Glutamatergic neuron (in vitro differentiated cells): ENCODE data around the gene SEPTIN5. TPM values are rescaled to one million over a fixed set of nuclear protein-coding genes. Genes with fewer than 3 reads are reported as not detected.

ENCODE experiments used
- DNase-seq: peaks from one replicate; pipeline ENCODE4 v3.0.0; 2022
- H3K27ac Mint-ChIP-seq: one replicate; pipeline ENCODE4 v1.8.0; 2020; ENCODE audit warnings: mild to moderate bottlenecking, mixed read lengths, inconsistent platforms; ENCODE audit not compliant: unreplicated experiment
- H3K27me3 Mint-ChIP-seq: one replicate; pipeline ENCODE4 v1.8.0; 2020; ENCODE audit warnings: mild to moderate bottlenecking, moderate library complexity, mixed read lengths, inconsistent platforms; ENCODE audit not compliant: unreplicated experiment
- H3K36me3 Mint-ChIP-seq: one replicate; pipeline ENCODE4 v1.8.0; 2020; ENCODE audit warnings: mild to moderate bottlenecking, mixed read lengths, inconsistent platforms; ENCODE audit not compliant: unreplicated experiment
- H3K4me1 Mint-ChIP-seq: one replicate; pipeline ENCODE4 v1.8.0; 2020; ENCODE audit warnings: mild to moderate bottlenecking, low read depth, mixed read lengths, inconsistent platforms; ENCODE audit not compliant: unreplicated experiment
- H3K4me3 Mint-ChIP-seq: one replicate; pipeline ENCODE4 v1.8.0; 2020; ENCODE audit warnings: mild to moderate bottlenecking, mixed read lengths, inconsistent platforms; ENCODE audit not compliant: unreplicated experiment
- H3K9me3 Mint-ChIP-seq: one replicate; pipeline ENCODE4 v1.8.0; 2020; ENCODE audit warnings: mild to moderate bottlenecking, moderate library complexity, mixed read lengths, inconsistent platforms; ENCODE audit not compliant: unreplicated experiment
- CTCF ChIP-seq: fragments of 200-600 bp; sonication (generic); IDR thresholded peaks from one replicate; pipeline ENCODE4 v1.5.0; 2021; ENCODE audit not compliant: partially characterized antibody, unreplicated experiment
- total RNA-seq: library from RNA; stranded (reverse); fragmentation: NEBNext Ultra II Directional; extraction: Animal tissue kit (Norgen Biotek cat#: 25700); gene quantifications from one replicate; pipeline ENCODE4 v1.2.1, GENCODE V29; 2021; ENCODE audit not compliant: unreplicated experiment

Gene SEPTIN5
- total RNA-seq, 1 donor from 2014 or later: 96.0 TPM

DNA sequence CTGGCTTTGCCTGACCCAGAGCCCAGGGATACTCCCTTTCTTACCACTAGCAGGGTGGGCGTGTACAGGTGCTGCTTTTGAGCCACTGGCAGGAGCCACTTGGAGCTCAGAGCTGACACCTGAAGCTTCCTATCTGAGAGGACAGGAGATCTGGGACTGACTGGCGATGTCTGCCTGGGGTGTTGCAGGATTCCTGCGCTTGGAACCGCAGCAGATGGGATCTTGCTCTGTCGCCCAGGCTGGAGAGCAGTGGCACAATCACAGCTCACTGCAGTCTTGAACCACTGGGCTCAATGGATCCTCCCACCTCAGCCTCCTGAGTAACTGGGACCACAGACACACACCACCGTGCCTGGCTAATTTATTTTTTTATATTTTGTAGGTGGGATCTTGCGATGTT, 26.8 kb downstream of the SEPTIN5 start:
- no peak for TF ChIP-seq CTCF
- Mint-ChIP-seq H3K36me3 (no peaks in the 10 kb centered on the region), H3K27me3 (no peaks in the 10 kb centered on the region)

GRCh38 chr22:19742160-19743066, 28.1 kb downstream of the SEPTIN5 start:
- Mint-ChIP-seq H3K4me1 (no peaks in the 10 kb centered on the region), H3K27ac (no peak overlapping the region)

More for the DNA sequence above, 26.8 kb downstream of the SEPTIN5 start:
- Mint-ChIP-seq H3K9me3 (no peaks in the 10 kb centered on the region), H3K4me3 (no peak overlapping the region), H3K4me1 (no peaks in the 10 kb centered on the region), H3K27ac (no peak overlapping the region)
- DNase-seq: no peak

GRCh38 chr22:19743081-19743480, 28.8 kb downstream of the SEPTIN5 start:
- no peak overlapping the region for H3K4me3 Mint-ChIP-seq
- H3K4me1 Mint-ChIP-seq: no peaks in the 10 kb centered on the region
- no peak overlapping the region for H3K27ac Mint-ChIP-seq
- peaks cover 1% of the 10 kb centered on the region for H3K27me3 Mint-ChIP-seq
- H3K36me3 Mint-ChIP-seq: no peaks in the 10 kb centered on the region
- no peak for TF ChIP-seq CTCF
- DNase-seq: no peak
- H3K9me3 Mint-ChIP-seq: no peaks in the 10 kb centered on the region

More at GRCh38 chr22:19742160-19743066, 28.1 kb downstream of the SEPTIN5 start:
- no peaks in the 10 kb centered on the region for H3K9me3 Mint-ChIP-seq
- H3K36me3 Mint-ChIP-seq: no peaks in the 10 kb centered on the region
- no peak for TF ChIP-seq CTCF
- H3K27me3 Mint-ChIP-seq: no peaks in the 10 kb centered on the region
- no peak overlapping the region for H3K4me3 Mint-ChIP-seq
- DNase-seq: no peak

DNA sequence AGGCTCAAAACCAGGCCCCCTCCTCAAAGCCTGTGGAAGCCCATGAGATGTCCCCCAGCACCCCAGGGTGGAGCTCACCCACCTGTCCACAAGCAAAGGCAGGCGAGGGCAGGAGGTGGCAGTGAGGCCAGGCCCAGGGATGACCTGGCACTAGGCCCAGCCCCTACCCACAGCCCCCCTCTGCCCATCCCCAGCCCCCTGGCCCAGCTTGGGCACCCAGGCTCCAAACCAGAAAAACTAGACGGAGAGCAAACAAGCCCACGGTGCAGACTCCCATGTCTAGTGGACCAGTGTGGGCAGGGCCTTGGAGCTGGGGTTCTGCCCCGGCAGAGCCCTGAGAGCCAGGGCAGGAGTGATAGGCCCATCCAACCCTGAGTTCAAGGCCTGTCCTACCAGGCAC, 29.3 kb downstream of the SEPTIN5 start:
- no peaks in the 10 kb centered on the region for H3K4me1 Mint-ChIP-seq
- no peaks in the 10 kb centered on the region for H3K9me3 Mint-ChIP-seq
- H3K27me3 Mint-ChIP-seq: peaks cover 2% of the 10 kb centered on the region
- no peak for TF ChIP-seq CTCF
- H3K27ac Mint-ChIP-seq: no peak overlapping the region
- no peaks in the 10 kb centered on the region for H3K36me3 Mint-ChIP-seq
- H3K4me3 Mint-ChIP-seq: no peak overlapping the region
- DNase-seq: no peak

DNA sequence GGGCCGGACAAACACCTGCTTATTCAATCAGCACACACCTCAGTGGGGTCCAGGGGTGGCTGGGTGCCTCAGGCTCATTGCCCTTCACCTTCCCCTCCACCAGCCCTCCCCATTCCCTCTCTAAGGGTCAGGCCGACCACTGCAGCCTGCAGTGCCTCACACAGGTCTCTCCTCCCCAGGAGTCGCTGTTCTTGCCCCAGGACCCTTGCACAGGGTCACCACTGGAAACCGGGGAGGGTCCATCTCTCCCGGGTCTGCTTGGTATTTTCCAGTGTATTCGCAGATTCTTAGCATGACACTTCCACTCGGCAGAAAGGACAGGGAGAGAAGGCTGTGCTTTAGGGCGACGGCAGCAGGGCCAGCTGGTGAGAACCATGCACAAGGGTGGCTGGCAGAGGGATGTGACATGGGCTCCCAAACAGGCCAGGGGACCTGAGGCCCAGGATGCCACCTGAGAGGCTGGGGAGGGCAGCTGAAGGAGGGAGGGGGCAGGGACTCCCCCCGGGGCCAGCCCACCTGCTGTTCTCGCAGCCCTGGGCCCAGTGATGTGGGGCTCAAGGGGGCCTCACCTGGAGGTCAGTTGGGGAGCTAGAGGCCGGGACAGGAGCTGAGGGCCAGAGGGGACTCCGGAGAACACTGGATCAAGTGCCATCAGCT, 30.2 kb downstream of the SEPTIN5 start:
- Mint-ChIP-seq H3K27me3 (peaks cover 2% of the 10 kb centered on the region), H3K27ac (no peak overlapping the region), H3K9me3 (no peaks in the 10 kb centered on the region), H3K4me3 (no peak overlapping the region), H3K36me3 (no peaks in the 10 kb centered on the region), H3K4me1 (no peaks in the 10 kb centered on the region)
- TF ChIP-seq CTCF: no peak
- DNase-seq: no peak
